ENCODE data around the gene KDM4C.

KDM4C gene

DNA sequence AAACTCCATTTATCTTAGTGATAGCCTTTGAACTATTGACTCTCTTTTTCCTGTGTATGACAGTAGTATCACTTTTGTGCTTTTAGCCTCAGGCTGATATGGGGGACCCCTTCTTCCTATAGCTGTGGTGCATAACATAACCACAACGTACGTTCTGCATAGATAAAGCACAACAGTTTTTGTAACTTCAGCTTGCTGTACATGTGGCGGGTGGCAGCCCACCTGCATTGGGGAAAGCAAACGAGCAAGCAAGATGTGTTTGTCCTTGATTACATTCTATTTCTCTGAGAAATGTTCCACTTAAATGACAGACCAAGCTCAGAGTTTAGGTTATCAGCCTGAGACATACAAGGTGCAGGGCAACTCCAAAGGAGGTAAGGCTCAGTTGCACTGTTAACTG is 309.4 kb downstream of the KDM4C start:
- no peak for DNase-seq

DNA sequence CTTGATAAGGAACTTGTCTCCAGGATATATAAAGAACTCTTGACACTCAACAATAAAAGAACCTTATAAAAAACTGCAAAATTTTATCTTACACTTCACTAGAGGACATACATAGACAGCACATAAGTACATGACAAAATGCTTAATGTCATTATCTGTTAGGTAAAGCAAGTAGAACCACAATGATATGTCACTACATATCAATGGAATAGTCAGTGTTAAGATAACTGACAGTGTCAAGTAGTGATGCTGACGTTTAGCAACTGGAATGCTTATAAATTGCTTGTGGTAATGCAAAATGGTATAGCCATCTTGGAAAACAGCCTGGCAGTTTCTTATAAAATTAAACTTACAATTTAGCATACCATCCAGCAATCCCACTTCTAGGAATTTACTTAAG is 314.1 kb downstream of the KDM4C start:
- DNase-seq = no peak

DNA sequence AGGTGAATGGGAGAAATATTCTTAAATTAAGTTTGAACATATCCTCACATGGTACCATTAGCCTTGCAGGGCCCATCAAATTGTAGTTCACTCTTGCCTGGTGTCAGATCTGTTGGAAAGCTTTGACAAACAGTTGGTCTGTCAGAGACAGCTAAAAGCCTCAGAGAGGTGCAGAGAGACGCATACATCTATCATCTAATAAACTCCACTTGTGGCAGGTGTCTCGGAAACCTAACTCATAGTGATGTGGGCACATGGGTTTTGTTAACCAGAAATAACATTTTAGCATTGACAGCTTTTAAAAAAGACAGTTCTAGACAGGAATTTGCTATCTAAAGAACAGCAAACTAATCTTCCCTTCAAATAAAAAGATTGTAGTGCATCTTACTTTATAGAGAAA is 315.9 kb downstream of the KDM4C start:
- no peak for DNase-seq

DNA sequence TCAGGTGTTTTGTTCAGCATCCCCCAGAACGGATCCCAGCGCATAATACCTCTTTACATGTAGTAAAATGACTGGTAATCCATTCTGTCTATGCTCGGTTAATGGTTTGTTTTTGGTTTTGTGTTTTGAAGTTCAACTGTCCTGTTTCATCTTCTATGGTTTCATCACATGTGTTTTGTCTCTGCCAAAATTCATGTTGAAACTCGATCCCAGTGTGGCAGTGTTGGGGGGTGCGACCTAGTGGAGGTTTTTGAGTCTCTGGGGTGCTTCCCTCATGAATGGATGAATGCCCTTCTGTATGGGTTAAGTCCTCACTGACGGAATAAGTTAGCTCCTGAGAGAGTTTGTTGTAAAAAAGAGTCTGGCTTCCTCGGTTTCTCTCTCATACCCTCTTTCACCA is 317.4 kb downstream of the KDM4C start:
- no peak for DNase-seq

DNA sequence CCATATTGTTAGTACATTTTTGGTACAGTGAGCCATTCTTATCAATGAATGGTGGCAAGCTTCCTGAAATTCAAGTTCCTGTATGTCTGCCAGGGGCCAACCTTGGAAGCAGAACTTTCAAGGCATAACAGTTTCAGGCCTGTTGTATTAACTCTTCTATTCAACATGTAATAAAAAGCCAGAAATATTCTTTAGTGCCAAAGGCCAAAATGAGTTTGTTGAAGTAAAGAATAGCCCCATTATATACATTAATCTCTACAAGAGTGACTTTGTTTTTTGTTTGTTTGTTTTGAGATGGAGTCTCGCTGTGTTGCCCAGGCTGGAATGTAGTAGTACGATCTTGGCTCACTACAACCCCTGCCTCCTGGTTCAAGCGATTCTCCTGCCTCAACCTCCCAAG is 321.3 kb downstream of the KDM4C start:
- no peak for DNase-seq

DNA sequence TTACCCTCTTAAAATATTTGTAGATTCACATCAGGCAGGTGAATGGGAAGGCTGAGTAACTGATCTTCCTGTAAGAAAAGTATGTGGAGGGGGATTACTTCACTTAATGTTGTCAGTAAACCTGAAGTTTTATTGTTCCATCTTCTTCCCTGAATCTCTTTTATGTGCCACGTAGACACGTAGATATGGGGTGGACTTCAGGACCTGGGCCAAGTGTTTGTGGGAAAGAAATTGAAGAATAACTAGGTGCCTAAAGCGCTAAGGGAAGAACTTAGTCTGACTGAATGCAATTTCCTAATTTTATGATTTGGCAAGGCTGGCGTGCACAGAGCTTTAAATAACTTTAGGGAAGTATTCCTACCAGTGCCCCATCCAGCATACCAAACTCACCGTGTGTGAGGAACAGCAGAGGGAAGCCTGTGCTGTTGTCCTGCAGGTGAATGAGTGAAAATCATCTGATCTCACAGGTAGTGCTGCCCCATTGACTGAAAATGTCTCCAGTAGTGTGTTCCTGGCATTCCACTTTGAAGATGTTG is 323.4 kb downstream of the KDM4C start:
- DNase-seq = no peak

DNA sequence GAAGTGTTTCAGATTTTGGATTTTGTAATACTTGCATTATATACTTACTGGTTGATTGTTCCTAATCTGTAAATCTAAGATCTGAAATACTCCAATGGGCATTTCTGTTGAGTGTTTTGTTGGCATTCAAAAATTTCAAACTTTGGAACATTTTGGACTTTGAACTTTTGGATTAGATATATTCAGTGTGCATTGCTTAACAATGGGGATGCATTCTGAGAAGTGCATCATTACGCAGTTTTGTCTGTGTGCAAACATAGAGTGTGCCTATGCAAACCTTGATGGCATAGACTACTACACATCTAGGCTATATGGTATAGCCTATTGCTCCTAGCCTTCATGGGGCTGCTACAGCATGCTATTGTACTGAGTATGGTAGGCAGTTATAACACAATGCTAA is 325.4 kb downstream of the KDM4C start:
- DNase-seq = no peak

DNA sequence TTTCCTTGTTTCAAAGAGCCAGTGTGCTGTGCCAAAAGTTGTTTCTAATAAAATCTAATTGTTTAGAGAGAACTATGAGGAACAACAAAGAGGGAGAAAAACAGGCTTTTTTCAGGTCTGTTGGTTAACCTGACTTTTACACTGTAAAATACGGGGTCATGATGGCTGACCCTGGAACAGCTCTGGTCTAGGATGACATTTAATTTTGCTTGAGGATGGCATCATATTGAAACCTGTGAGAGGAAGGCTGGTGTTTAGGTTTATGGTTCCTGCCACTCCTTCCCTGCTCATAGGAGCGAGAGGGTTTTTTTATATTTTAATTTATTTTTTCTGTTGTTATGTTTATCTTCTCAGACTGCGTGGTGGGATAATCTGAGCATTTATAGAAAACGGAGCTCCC is 327.6 kb downstream of the KDM4C start:
- DNase-seq = no peak

DNA sequence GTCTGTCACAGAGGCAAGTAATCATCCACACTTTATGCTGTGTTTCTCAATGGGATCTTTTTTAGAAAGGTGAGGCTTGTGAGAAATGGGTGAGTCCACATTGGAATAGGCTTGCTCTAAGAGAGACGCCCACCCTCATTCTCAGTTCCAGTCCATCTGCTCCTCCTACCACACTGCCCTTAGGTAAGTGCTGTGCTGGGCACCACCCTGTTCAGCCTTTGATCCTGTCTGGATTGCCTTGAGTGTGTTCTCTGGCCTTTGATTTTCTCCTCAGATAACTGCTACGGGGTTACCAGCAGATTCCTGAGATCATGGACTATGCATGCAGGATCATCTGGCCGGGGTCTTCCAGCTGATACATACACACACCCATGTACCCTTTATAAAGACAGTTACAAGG is 328.6 kb downstream of the KDM4C start:
- DNase-seq = no peak

DNA sequence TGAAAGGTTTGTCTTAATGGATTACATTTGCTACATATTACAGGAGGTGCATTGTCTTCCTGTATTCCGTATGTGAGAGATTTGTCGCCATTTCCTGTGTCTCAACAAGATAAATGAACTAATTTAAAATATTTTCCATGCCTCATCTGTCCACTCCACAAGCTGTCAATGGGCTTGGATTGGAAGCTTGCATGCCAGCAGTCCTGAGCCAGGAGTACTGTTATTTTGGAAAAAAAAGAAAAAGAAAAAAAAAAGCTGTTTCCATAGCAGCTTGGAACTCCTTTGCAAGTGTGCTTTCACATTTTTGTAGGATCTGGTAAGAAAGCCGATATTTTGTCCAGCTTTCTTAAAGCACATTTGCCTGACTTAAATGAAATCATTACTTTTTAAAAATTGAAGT is 330.8 kb downstream of the KDM4C start:
- no peak for DNase-seq

DNA sequence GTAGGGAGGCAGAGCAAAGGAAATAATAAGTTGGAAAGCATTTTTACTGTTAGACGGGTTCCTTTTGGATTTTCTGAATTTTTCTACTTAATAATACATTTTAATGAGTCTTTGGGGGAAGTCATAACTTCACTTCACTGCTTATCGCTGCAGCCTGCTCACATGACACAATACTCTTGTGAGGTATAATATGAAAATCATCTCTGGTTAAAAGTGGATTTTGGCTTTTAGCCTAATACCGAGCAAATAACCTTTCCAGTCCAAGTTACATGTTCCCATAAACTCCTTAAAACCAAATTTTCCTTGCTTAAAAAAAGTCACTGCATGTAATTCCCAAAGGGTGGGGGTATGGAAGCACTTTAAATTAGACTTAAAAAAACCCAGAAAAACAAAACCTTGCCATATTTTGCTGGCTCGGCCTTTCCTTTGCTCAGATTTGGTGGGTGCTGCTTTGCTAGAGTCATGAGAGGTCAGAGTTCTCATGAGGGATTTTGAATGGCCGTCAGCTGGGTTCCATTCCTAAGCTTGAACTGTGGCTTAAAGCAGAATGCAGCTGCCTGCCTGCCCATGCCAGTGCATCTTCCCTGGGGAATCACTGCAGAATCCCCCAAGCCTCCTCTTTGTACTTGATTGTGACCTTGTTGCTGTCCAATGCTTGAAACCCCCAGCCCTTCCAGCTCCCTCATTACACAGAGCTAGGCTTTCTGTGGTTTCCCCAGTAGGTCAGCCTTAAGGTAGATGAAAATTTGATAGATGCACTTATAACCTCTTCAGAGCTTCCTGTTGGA is 331.8 kb downstream of the KDM4C start:
- DNase-seq = no peak

DNA sequence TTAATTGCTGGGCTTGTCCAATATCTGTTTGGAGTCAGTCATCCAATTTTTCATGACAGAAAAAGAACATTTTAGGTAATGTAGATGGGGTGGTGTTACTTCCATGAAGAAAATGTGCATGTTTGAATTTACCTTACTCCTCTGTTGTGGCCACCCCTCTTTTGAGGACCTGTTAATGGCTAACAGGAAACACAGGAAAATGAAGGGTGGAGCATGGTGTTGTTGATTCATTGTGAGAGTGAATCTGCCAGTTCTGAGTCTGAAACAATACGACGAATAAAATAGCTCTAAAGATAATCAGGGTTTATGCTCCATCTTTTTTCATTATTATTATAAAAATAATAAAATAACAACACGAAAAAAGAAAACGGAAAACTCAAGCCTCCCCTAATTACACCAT is 335.3 kb downstream of the KDM4C start:
- no peak for DNase-seq

DNA sequence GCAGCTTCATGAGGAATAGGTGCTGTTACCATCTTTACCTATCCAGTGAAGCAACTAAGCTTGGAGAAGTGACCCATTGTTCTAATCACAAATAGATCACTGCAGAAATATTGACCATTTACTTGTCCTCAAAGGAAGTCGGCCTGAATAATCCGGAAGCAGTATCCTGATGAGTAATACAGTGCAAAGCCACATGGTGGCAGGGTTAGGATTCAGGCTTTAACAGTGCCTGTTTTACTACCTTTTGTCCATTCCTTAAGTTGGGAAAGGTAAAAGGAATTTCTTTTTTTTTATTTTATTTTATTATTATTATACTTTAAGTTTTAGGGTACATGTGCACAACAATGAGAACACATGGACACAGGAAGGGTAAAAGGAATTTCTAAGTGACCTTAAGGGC is 336.3 kb downstream of the KDM4C start:
- DNase-seq = no peak

DNA sequence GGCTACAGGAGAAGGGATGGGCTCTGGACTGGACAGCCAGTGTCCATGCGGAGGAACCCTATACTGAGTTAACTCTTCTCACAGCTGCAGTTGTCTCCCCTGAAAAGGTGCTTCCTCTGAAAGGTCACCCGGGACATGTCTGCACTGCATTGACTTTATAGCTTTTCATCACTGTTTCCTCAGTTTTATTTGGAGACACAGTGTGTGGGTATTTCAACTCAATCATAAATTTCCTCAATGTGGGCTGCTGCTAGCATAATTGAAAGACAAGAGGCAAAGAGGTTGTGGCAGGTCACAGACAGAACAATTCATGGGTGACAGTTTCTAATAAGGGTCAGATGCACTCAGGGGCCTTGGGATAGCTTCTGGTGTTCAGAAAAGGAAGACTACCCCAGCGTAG is 336.8 kb downstream of the KDM4C start:
- no peak for DNase-seq

DNA sequence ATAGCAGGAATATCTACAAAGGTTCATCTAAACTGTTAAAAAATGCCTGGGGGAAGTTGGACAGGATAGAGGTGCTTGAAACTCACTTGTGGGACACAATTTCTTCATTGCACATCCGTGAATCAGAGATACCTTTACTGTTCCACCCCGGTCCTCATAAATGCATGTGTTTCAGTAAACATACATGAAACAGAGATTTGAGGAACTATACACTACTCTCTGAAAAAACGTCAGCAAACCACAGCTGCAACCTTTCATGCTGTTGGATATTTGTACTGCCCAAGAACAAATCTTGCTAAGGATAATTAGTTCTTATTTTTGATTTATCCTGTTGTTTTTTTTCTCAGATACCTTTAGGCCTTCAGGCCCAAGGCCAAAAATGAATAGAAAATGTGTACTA is 337.3 kb downstream of the KDM4C start:
- DNase-seq = no peak

DNA sequence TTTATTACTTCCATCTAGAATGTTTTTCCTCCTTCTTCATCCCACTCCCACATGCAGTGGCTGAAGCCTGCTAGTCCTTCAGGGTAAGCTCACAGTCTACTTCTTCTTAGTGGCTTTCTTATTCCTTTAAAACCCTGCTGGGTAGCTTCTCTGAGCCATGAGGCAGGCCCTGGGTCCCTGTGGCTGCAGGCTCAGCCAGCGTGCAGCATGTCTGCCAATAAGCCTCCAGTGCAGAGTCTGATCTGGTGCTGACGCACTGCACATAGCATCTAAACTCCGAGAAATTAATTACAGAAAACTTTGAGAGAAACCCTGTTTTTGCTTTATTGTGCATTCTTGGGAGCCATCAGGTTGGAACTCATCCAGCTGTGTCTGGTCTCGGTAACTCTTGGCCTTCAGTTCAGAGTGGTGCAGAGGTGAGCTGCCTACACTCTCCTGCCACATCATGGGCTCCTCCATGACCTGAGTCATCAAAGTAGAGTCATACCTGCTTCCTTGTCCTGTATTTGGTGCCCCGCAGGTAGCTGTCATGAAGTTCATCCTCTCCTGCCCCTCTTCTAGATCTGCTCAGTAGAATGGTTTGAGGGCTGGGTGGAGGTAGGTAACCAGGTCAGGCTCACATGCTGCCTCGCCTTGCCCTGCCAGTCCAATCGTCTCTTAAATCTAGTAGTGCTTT is 339.4 kb downstream of the KDM4C start:
- DNase-seq = no peak

DNA sequence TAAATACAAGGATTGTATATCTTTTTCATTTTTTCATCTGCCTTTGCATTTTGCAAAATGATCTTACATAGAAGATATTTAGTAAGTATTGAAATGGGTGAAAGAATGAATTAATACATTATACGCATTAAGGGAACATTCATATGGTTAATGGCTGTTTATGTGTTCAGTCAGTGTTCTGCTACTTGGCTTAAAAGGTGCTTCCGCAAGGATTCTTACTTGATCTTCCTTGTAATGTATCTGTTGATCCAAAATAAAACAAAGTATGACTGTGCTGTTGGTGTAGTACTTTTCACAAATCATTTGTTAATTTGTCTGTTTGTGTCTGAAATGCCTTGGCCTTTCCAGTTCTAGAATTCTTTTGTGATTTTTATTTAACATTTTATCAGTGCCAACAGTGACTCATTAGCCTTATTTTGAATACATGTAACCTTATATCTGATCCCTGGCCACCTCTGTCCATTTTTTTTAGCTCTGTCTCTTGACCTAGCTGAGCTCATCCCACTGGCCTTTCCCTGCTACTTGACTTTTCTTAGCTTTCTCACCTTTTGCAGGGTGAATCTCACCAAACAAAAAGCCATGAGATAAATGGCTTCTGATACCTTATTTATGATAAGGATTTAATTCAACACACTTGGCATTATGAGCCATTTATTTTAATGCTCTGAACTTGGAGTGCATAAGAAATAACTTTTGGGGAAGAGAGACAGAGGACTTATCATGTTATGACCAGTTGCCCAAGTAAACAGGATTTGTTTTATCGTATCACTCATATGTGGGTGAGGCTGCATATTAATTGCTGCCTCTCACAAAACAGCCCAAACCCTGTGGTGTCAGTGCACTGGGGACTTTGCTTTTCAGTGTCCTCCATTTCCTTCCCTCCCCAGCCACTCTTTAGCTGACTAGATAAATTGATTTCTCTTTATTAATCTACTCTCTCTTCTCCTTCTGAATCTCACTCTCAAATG is 340.3 kb downstream of the KDM4C start:
- DNase-seq = no peak

DNA sequence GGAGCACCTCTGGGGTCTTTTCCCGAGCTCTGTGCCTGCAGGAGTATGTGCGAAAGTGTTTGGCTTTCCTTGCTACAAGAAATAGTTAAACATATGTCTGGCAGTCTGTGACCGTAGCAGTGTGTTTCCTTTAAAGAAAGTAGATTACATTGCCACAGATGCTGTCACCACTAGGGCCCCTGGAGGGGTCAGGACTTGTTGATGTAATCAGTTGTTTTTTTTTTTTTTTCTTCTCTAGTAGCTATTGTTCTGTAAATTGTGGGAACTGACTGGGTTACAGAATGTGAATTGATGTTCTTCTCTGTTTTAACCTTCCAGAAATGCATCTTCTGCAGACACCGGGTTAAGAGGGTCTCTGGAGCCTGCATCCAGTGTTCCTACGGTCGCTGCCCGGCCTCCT is 345.6 kb downstream of the KDM4C start:
- DNase-seq = no peak

DNA sequence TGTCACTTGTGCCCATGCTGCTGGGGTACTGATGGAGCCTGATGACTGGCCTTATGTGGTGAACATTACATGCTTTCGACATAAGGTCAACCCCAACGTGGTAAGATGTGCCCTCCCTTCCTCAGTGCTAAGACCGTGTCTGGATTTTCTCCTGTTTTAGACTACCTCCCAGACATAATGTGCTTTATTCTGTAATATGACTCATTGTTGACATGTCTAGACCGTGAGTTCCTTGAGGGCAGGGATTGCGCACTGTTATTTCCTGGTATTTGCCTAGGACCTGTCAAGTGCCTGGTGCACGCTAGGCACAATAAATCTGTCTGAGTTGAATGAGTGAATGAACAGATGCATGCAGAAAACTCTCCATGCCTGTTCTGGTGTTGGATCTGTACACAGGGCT is 346.0 kb downstream of the KDM4C start:
- DNase-seq = no peak

DNA sequence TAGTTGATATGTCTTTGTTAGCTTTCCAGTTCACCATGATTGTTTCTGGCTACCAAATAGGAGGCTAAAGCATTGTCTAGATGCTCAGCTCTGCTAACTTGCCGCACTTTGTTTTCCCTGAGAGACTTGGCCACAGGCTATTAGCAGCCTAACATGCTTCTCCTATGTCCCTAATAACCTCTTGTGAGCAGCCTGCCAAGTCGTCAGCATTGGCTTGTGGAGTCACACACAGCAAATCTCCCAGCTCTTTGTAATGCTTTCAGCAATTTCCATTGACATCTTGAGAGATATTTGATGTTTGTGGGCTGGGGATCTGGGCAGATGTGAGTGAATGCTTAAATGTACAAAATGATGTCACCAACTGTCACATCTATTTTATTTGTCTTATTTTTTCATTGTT is 346.9 kb downstream of the KDM4C start:
- DNase-seq = no peak

DNA sequence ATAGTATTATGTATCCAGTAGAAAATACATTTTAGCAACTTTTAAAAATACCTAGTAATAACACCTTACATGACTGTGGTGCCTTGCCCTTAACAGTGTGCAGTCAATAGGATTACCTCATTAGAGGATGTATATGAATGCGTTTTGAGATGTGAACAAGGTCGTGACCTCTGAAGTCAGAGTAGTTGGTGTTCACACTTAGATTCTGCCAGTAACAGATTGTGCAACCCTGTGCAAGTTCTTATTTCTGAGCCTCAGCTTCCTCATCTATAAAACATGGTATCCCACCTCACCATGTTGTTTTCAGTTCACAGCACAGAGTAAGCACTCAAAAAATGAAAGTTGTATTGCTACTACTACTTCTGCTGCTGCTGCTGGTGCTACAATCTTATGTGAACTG is 347.3 kb downstream of the KDM4C start:
- no peak for DNase-seq

DNA sequence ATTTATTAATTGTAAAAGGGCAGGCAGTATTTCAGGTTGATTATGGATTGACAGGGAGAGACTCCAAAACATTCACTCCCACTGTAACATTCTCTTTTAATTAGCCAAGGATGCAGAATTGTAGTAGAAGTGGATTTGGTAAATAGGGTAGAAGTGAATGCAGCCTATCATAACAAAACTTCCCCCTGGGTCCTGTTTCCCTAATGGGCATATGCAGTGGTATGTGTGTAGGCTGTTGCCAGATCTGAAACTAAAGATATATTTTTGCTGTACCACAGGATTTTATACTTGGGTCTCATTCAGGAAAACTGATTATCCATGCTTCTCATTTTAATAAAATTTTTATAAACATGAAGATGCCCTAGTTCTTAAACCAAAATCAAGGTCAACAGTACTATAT is 351.2 kb downstream of the KDM4C start:
- DNase-seq = no peak

DNA sequence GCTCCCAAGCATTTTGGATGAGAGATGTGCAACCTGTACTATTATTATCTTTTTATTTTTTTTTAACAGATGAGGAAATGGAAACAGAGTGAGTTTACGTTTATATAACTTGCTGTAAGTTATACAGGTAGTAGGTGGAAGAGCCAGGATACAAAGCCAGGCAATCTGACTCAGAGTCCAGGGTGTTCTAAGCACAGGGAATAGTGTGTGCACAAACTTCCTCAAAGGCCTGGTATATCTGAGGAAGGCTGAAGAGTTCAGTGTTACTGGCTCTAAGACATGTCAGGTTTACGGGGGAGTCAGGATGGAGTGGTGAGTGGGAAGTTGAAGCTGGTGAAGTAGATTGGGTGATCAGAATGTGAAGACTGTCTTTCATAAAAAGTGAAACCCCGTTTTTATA is 353.6 kb downstream of the KDM4C start:
- DNase-seq = no peak
